HL-60/S4 (cell line): ENCODE results near the gene EMX1.
"Not testable (repeated sequence)": the region's sequence is repeated elsewhere in the genome, so short reads cannot be mapped to it uniquely, and the experiment has no call there.

Experiments
- in situ Hi-C: fragments of 300-500 bp; cut with MboI; formaldehyde crosslinking; loops from 2 replicates; pipeline ENCODE4 v1.14.3; 2022; ENCODE audit warnings: low sequenced_read_pairs

EMX1 gene

GRCh38 chr2:72897785-72898584 is 19.3 kb upstream of the EMX1 start:
- in situ Hi-C loops, result loop anchor here (25.0 kb wide), 1 partner anchor 264 kb away; no protein-coding TSS in a partner anchor

DNA sequence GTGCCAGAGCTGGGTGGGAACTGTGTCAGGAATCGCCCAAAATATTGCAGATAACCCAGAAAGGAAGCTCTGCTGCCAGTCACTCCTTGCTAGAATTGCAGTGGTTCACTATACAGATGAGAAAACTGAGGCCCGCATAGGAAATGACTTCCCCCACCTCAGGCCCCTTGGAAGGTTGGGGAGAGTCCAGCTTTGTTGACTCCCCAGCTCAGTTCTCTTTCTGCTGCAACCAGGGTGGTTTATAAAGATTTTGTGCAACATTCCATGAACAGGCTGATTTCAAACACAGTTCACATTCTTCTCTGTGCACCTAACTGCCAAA is 18.8 kb upstream of the EMX1 start:
- in situ Hi-C loops, result loop anchor here (25.0 kb wide), 1 partner anchor 264 kb away; no protein-coding TSS in a partner anchor

DNA sequence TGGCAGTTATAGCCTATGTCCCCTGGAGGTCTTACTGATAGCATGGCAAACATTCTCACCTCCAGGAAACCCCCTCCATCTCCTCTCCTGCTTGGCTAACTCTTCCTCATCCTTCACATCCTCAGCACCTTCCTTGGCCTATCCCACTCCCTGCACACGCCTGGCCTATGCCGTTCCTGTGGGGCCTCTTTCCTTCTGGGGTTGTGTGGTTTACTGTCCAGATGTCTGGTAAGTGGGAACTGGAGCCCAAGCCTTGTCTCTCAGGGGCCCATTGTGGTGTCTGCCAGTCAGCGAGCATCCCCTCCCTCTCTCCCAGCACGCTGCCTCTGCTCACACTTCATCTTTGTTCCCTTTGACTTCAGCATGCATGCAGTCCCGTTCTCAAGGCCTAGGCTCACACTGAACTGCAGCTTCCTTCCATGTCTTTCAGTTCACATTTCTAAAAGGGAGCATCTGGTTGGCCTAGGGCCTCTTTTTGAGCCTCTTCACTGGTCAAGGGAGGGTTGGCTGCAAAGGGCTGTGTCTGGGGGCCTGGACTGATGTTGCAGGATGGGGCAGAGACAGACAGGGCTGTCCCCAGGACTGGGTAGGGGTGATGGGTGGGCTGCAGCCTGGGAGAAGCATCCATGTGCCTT is 17.0 kb upstream of the EMX1 start:
- in situ Hi-C loops, result no loop called here

- in situ Hi-C loops, result no loop called here
Measured at GRCh38 chr2:72901426-72901825, 15.9 kb upstream of the EMX1 start.

DNA sequence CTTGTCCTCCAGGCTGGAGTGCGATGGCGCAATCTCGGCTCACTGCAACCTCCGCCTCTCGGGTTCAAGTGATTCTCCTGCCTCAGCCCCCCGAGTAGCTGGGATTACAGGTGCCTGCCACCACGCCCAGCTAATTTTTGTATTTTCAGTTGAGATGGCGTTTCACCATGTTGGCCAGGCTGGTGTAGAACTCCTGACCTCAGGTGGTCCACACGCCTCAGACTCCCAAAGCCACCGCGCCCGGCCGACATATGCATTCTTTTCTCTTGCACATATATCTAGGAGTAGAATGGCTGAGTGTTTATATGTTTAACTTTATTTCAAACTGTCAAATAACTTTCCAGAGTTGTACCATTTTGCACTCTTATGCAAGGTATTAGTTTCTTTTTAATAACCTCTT is 9.9 kb upstream of the EMX1 start:
- in situ Hi-C loops, result not testable (repeated sequence)

GRCh38 chr2:72908741-72909140 is 8.6 kb upstream of the EMX1 start:
- in situ Hi-C loops, result no loop called here

GRCh38 chr2:72911256-72911655 is 6.1 kb upstream of the EMX1 start:
- in situ Hi-C loops, result no loop called here

GRCh38 chr2:72913486-72914205 is 3.7 kb upstream of the EMX1 start:
- in situ Hi-C loops, result no loop called here

DNA sequence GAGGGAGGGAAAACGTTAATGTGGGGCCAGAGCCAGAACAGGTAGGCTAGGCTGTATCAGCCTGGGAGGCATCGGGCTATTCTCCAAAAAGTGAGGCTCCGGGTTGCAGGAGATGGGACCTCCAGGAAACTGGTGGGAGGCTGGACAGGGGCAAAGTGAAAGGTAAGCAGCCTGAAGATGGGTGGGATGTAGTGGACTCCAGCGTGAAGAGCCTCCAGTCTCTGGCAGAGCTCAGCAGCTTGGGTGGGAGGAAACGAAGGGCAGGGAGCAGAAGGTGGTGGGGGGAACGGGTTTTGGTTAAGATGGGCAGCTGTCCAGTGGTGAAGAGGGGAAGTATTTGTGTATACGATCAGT is 3.1 kb upstream of the EMX1 start:
- in situ Hi-C loops, result no loop called here

GRCh38 chr2:72914589-72915319 is 2.6 kb upstream of the EMX1 start:
- in situ Hi-C loops, result no loop called here

DNA sequence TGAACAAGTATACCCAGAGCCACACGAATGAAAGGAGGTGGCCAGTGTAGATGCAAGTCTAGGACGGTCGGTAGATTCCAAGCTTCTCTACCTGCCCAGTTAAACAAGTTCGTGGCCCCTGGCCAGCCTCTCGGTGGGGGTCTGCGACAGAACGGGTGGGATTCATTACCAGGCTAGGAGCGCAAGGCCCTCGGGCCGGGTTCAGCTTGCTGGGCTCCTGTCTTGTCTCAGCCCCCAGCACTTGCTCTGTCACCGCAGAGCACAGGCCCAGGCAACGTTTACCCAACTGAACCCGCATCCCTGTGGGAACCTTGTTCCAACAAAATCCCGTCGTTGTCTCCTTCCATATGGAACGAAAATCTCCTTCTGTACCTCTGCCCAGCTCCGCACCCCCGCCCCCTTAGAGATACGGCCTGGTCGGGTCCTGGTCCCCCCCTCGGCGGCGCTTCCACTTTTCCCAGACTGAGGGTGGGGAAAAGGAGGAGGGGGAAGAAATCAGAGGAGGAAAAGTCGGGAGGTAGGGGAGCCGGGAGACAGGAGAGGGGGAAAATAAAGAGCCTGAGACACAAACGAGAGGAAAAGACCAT is 1.9 kb upstream of the EMX1 start:
- in situ Hi-C loops, result no loop called here

DNA sequence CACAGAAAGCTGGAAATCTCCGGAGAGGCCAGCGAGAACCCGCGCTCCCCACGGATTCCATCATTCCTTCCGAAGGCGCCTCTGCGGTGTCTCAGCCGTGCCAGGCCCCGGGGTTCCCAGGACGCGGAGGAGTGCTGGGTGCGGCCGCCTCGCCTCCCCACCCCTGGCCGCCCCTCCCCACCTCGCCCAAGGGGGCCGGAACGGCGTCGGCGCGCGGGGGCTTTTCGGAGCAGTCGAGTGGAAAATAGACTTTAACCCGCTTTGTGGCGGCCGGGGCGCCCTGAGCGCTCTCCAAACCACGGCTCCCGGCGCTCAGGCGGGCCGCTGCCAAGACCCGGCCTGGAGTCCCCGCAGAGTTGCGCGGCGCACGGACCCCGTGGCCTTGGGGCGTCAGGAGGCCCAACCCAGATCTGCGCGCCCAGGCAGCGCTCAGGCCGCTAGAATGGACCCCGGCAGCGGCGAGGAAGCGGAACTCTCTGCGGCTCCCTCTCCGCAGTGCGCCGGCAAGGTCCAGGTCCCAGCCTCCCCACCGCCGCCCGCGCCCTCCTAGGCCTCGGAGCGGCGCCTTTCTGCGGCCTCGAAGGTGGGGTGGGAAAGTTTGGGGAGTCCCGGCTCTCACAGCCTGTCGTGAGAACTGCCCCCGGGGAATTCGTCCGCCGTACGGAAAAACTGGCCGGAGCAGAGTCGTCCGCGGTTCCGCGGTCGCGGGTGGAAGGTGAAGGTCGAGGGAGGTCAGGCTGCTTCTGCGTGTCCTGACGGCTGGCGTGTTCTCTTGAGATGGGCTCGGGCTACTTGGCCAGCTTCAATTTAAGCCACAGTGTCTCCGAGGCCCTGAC is 1.2 kb upstream of the EMX1 start:
- in situ Hi-C loops, result no loop called here

- in situ Hi-C loops, result no loop called here
Measured at GRCh38 chr2:72916743-72917137, 579 bp upstream of the EMX1 start.

DNA sequence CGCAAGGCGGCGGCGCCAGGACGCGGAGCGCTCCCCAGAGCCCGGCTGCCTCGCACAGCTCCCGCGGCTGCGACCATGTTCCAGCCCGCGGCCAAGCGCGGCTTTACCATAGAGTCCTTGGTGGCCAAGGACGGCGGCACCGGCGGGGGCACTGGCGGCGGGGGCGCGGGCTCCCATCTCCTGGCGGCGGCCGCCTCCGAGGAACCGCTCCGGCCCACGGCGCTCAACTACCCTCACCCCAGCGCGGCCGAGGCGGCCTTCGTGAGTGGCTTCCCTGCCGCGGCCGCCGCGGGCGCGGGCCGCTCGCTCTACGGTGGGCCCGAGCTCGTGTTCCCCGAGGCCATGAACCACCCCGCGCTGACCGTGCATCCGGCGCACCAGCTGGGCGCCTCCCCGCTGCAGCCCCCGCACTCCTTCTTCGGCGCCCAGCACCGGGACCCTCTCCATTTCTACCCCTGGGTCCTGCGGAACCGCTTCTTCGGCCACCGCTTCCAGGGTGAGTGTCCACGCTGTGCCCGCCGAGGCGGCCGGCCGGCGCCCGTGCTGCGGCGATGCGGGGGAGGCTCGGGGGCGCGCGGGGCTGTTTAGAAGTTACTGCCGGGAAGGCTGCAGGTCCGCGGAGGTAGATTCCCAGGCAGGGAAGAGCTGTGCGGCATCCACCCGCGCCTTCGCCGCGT is 696 bp downstream of the EMX1 start:
- in situ Hi-C loops, result no loop called here

GRCh38 chr2:72919414-72920317 is 2.3 kb downstream of the EMX1 start:
- in situ Hi-C loops, result no loop called here

DNA sequence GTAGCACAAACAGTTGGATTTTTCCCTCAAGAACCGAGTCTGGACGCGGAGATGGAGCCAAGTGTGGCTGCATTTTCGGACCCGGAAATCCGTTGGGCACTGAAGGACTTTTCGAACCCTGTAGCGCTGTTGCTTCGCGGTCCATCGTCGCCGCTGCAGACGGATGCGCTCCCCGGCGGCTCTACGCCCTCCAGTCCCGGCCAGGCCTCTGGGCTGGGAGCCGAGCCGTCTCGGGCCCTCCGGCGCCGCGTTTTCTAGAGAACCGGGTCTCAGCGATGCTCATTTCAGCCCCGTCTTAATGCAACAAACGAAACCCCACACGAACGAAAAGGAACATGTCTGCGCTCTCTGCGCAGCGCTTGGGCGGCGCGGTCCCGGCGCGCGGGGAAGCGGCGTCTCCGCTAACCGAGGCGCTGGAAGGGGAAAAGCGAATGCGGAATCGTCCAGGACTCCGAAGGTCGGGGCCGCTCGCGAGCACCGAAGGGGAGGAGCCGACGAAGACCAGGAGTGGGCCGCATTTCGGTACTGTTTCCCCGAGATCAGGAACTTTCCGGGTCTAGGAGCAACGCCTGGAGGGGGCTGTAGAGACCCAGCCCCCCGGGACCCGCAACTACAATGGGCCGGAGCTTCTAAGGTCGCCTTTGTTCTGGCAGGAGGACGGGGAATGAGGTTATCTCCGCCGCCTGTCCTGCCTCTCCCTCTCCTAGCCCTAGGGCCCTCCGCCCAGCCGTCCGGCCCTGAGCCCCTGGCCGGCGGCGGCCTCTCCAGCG is 3.2 kb downstream of the EMX1 start:
- in situ Hi-C loops, result no loop called here

DNA sequence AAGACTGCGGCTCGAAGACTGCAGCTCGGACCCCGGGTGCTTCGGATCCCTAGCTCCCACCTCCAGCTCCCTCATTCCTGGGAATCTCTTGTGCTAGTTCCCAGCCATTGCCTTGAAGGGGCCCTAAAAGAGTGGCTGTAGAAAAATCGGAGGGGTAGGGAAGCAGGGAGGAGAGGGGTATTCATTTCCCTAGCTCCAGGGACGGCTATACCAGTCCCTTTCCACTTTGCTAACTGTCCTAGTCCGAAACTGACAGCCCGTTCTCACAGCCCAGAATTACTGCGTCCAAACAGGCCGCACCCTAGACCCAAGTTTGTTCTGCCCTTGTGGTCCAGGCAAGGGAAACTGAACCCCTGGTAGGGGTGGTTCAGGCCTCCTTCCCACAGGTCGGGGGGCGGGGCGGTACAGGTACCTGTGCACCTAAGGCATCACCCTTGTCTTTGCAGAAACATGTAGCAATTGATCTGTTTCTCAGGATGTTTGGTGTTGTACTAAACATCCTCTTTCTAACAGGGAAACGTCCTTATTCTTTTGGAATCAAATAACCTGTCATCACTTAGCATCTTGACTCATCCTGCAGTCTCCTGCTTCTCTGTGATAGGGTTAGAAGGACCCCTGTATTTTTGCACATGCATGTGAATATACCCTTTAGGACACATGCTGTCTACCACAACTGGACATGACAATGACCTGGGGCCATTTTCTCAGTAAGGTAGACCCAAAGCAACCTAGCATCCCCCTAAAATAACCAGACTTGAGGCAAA is 4.0 kb downstream of the EMX1 start:
- in situ Hi-C loops, result no loop called here
